HG03135 (cell line): Measurements from ENCODE around the gene DNM3.

Experiments used
- ATAC-seq: cut with Tn5 transposase; IDR thresholded peaks from one replicate; pipeline ENCODE4 v1.9.1; 2021; ENCODE audit warnings: mild to moderate bottlenecking, moderate library complexity; ENCODE audit not compliant: unreplicated experiment

The DNM3 gene

DNA sequence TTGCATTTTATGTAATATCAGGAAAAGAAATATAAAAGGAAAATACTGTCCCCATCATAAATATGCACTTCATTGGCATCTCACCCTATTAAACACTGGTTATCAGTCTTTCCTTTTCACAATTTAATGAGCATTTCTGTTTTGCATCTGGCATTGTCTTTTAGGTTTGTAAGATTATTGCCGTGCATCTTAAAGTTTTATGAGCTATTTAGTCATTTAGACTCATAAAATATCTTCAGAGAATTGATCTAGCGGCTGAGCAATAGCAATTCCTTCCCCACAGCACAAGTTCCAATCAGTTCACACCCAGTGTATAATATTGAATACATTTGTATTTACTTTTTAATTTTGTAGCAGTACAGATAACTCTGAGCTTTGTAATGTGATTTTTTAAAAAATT lies 466.8 kb downstream of the DNM3 start:
- ATAC-seq, result no peak

DNA sequence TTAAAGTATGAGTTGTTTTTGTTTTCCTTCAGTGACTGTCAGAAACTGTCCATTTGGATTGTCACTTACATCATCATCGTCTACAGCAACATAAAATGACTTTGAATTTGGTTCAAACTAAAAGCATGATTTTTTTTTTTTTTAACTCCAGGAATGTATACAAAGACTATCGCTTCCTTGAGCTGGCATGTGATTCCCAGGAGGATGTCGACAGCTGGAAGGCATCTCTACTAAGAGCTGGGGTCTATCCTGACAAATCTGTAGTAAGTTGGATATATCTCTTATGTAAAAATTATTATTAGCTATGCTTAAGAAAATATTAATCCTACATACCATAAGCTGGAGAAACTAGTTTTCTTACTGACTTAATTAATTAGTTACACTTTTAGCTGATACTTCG lies 467.3 kb downstream of the DNM3 start:
- ATAC-seq, result no peak

DNA sequence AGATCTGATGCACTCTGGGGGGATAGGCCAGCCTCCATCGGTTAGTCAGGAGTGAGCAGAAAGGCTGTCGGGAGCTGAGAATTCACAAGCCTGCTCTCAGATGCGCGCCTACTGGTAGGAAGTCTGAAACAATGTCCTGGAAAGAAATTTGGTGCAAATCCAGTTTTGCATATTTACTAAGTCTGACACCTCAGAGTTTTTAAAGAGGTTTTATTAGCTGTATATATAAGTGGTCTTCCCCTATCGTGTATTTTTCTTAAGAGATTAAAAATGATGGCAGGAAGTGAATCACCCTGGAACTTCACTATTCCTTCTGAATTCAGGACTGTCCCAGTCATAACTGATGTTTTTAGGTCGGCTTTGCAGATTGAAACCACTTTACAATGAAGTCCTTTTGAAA lies 479.4 kb downstream of the DNM3 start:
- ATAC-seq, result no peak

DNA sequence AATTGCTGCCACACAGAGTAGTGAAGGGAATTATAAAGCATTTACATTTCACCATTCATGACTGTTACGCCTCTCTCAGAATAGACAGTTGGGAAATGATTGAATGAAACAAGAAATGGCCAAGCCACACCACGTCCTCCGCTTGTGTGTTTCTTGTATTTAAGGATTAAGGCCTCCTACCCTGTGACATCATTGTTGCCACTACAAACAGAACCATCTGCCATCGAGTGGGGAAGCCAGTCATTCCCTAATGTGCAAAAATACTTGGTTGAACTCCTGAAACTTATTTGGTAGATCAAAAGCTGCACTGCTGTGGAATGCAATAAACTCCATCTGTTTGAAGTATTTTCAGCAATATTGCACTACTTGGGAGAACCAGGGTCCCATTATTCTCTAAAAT lies 480.2 kb downstream of the DNM3 start:
- ATAC-seq, result no peak

DNA sequence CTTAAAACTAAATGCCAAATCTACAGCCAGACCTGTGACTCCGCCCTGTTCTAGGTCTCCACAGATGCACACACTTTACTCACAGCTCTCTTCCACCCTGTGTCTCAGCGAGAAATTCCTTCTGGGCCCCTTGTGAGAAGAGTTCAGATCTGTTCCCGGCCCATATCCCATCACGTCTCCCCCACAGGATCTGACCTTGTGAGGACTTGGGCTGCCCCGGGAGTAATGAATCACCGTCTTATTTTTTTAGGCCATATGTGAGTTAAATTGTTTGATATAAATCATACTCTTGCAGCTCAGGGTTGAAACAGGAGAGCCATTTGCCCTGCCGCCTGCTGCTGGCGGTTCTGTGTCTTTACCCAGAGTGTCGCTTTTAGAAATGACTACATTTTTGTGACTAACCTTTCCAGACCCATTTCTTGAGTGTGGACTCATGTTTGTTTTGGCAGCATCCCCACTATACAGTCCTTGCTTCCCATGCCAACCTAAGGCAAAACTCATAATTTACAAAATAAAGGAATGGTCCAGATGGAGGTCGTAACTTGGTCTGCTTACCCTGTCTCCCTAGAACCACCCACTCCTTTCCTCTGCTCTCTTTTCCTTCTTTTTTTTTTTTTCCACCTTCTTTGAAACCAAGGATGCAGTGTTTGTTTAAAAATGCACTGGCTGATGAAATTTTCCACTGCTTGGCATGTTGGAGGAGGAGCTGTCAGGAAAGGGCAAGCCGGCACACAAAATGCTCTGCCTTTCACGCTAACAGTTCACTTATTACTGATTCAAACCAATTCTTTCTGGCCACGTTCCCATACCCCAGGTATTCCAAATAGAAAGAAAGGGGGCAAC lies 481.1 kb downstream of the DNM3 start:
- no peak for ATAC-seq

DNA sequence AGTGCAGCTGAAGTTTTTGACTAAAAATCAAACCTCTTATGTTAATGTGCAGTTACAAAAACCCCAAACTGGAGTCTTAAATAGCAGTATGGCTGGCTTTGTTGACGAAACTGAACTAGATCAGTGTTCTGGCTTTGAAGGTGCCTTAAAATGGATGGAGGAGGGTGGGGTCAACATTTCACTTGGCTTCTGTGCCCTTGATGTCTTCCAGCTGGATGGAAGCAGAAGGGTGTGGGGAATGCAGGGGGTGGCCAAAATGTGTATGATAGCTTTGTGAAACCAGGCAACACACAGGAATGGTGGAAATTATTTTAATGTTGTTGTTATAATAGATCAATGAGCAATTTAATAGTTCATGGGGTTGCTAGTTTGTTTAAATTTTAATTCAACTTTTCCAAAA lies 482.4 kb downstream of the DNM3 start:
- no peak for ATAC-seq

DNA sequence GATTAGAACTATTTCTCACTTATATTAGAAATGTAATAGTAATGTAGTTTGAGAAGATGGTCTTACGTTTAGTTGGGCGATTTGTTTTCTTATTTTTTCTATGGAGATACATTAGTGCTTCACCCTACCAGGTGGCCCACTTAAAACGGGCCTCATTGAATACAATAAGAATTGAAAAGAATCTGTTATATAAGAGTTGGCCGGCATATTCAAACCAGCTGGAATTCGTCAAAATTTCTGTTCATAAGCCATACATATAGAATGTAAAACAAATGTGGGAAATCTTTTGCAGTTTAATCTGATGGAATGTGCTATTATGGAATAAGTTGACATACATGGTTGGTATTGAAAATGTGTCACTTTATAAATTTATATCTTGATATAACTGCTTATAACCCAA lies 482.8 kb downstream of the DNM3 start:
- ATAC-seq, result no peak

DNA sequence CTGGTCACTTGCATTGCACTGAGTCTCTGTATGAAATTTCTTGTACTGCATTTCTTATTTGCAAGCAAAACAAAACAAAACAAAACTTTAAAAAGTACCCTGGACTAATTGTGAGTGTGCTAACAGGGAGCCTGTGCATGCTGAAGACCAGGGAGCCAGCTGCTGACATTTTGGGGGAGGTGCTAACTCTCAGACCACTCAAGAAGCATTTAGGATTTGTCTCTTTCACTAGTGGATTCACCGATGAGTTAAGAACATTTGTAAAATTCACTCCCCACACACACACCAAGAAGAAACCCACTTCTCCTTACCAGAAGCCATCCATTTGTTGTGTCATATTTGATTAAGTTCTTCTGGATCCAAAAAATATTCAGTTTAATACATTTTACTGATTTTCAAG lies 483.5 kb downstream of the DNM3 start:
- no peak for ATAC-seq

DNA sequence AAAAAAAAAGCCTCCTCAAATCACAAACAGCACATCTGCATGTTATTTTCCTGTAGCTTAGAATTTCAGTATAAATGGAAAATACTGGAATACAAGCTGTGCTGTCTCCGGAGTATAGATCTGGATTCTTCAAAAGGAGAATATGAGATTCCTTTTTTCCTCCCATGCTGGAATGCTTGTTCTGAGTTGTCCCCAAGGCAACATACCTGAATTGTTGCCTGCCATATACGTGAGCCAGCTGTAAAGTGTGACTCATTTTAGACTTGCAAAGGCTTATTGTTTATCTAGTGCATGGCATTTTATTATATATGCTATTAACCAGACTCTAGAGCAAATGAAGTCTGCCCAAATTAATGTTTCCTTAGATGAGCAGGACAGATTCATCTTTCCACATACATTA lies 484.2 kb downstream of the DNM3 start:
- ATAC-seq, result no peak

DNA sequence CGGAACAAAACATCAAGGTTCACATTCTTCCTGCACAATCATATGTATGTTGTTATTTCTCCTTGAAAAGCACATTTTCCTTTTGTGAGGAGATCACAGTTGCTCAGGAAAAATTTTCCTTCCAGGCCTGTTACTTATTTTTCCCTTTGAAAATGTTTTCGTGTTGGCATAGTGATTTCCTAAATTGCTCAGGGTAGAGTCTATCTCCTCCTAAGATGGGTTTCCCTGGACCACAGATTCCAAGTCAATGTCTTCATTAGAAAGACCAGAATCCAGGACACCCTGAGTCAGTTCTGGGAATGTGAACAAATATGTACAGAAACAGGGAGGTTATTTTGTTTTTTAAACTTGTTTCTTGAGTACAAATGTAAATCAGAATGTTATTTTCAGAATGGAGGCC lies 484.8 kb downstream of the DNM3 start:
- ATAC-seq, result no peak

DNA sequence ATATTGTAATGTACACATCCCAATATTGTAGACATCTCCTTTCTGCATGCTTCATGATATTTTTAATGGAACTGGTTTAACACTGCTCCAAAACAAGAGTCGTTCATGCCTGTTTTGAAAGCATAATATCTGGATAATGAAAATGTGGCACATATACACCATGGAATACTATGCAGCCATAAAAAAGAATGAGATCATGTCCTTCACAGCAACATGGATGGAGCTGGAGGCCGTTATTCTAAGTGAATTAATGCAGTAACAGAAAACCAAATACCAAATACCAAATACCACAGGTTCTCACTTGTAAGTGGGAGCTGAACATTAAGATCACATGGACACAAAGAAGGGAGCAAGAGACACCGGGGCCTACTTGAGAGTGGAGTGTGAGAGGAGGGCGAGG lies 487.0 kb downstream of the DNM3 start:
- no peak for ATAC-seq

DNA sequence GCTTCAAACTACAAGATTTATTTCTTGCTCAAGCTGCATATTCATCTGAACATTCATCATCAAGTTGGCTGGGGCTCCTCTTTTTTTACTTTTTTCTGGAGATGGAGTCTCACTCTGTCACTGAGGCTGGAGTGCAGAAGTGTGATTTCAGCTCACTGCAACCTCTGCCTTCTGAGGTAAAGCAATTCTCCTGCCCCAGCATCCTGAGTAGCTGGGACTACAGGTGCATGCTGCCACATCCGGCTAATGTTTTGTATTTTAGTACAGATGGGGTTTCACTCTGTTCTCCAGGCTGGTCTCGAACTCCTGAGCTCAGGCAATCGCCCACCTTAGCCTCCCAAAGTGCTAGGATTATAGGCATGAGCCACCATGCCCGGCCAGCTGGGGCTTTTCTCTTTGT lies 490.9 kb downstream of the DNM3 start:
- ATAC-seq, result no peak

DNA sequence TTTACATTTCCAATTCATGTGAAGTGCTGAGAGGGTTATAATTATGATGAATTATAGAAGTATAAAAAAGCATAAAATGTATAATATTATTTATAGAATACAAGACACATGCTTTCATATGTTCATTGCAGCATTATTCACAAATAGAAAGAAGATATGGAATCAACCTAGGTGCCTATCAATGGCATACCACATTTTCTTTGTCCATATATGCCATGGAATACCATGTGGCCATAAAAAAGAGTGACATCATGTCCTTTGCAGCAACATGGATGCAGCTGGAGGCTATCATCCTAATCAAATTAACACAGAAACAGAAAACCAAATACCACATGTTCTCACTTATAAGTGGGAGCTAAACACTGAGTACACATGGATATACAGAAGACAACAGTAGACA lies 494.1 kb downstream of the DNM3 start:
- no peak for ATAC-seq

DNA sequence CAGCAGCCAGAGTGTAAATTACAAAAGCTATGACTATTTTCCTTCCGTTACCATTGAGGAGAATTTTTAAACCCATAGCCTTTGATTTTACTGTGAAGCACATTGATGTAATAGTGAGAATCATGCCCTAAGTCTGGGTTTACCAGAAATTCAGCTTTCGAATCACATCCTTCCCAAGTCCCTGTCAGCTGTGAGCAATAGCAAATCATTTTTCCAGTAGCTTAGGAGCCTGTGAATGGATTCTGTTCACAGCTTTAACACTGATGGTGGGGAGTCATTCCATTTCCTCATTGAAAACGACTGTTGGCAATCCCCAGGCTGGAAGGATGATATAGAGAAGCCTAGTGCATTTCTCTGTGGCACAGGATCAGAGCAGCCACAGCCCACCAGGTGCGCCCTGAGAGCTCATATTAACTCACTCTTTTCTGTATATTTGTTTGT lies 497.0 kb downstream of the DNM3 start:
- no peak for ATAC-seq

DNA sequence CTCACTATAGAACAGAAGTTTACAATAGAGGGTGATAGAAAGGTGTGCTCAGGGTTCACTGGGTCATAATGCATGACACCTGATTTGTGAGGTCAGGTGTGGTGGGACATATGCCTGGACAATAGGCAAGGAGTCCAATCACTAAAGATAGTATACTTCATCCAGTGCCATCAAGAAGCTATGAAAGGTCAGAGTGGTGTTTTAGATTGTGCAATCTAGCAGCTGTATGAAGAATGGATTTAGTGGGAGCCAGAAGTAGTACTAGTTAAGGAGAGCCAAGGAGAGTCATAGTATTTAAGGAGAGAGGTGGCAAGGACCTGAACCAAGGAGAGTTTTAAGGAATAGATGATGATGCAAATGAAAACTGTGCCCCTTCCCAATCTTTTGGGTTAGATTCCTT lies 498.5 kb downstream of the DNM3 start:
- ATAC-seq, result no peak

DNA sequence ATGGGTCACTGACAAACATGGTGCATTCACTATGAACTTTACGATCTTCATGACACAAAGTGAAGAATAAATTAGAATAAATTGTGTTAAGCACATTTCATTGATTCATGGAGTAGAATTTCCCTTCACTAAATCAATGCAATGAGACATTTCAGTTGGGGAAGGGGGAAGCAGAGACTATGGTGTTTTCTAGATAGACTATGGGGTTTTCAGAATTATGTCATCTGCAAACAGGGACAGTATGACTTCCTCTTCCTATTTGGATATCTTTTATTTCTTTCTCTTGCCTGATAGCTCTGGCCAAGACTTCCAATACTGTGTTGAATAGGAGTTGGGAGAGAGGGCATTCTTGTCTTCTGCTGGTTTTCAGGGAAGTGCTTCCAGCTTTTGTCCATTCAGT lies 499.2 kb downstream of the DNM3 start:
- ATAC-seq, result no peak

DNA sequence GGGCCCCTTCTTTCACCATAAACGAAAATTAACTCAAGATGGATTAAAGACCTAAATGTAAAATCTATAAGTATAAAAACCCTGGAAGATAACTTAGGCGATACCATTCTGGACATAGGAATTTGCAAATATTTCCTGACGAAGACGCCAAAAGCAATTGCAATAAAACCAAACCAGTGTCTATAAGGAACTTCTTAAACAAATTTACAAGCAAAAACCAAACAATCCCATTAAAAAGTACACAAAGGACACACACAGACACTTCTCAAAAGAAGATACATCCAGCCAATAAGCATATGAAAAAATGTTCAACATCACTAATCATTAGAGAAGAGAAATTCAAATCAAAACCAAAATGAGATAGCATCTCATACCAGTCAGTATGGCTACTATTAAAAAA lies 500.4 kb downstream of the DNM3 start:
- no peak for ATAC-seq

DNA sequence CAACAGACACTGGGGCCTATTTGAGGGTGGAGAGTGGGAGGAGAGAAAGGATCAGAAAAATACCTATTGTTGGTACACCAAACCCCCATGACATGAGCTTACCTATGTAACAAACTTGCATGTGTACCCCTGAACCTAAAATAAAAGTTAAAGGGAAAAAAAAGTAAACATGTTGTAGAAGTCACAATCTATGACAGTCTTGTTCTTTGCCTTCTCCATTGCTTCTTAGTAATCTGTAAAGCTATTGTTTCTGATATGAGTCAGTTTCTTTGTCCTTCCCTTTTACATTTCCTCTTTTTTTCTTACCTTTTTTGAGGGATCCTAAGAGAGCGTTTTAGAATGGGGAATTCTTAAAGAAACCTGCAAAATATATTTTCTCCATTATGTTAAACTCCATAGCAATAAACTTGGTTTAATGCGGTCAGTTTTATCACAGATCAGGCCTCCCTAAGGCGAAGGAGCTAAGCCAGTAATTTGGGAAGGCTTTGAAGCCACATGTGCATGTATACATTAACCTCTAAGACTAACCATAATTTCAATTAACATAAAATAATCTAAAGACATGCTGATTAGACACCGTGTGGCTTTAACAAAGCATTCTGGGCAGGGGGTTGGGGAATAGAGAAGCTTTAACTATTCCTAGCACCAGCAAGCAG lies 501.4 kb downstream of the DNM3 start:
- no peak for ATAC-seq

DNA sequence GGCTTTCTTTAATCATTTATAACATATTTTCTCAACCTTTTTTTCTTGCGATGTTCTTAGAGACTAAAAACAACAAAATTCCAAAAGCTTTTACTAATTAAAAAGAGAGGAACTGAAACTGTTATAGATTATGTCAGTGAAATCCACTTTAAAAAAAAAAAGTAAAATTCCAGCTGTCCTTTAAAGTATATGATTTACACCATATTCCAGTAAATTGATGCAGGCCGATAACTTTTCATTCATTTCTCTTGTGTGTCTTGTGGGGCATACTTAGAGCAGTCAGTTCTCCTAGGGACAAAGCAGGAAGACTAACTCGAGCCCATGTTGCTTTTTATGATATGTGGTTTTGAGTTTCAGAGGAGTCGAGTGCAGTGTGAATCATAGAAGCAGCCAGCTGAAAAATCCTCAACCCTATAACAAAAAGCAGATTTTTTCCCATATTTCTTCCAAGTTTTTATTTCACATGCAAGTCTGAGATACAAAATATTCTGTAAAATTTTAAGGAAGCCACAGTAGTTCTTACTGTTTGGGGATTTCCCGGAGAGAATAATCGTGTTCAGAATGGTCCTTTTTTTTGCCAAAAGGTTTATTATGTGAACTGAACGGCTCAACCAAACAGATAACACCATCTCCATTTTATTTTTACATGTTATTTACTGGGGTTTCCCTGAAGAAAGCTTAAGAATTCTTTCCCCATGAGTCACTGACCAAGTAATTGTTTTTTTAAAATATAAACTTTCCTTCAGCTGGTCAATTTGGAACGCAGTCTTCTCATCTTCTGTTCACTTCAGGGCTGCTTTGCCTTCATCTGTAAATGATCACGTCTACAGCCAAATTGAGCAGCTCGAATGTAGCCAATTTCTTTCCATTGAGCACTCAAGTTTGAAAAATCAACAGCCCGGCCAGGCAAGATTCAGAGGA lies 502.2 kb downstream of the DNM3 start:
- ATAC-seq, result no peak

DNA sequence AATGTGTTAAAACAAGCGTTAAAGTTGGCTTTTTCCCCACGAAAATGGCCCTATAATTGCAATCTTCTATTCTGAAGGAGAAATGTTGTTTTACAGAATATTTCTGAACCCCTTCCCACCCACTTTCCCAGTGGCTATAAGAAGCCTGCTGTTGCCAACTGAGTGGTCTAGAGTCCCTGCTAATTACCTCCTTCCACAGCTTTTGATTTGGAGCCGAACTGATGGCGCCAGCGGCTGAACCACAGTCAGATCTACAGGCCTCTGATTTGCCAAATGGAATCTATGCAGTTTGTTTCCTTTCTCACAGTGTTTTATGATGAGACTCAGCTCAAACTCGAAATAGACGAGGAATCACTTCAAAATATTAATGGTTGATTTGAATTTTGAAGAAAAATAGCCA lies 503.1 kb downstream of the DNM3 start:
- no peak for ATAC-seq

DNA sequence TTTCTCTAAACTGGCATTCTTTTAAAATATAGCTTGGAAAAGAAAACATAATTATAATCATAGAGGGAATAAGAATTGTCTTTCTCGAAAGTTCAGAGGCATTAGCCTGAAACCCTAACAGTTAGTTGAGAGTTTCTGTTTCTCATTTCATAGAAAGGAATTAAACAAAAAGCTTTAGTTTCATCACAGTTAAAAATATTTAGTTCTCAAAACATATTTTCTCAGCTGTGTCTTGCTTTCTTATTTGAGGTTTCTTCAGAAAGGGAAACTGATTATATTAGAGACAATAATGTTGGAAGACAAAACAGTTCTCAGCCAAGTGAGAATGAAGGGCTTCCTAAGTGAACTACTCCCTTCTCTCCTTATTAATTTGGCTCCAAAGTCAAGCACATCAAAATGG lies 503.8 kb downstream of the DNM3 start:
- ATAC-seq, result no peak

DNA sequence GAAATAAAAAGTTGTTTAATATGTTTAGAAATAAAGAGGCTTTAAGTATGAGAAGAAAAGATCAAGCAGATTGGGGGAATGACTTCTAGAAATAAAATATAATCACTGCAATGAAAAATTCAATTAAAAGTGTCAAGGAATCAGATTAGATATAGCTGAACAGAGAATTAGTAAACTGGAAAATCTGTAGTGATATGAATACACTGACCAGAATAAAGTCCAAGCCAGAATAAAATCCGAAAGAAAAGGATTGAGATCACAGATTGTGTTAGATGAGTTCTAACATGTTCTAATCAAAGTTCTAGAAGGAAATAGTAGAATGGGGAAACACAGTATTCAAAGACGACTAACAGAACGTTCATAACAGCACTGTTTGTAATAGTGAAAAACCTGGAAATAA lies 506.1 kb downstream of the DNM3 start:
- no peak for ATAC-seq
